Measurements from ENCODE around the gene SERP2. TPM values are rescaled to one million over a fixed set of nuclear protein-coding genes. Genes with fewer than 3 reads are reported as not detected.

The SERP2 gene
- total and polyA plus RNA-seq, 10 of the 15 experiments (the other 5 are each of a cell fraction or from before 2014, with no cell fraction given): not detected

DNA sequence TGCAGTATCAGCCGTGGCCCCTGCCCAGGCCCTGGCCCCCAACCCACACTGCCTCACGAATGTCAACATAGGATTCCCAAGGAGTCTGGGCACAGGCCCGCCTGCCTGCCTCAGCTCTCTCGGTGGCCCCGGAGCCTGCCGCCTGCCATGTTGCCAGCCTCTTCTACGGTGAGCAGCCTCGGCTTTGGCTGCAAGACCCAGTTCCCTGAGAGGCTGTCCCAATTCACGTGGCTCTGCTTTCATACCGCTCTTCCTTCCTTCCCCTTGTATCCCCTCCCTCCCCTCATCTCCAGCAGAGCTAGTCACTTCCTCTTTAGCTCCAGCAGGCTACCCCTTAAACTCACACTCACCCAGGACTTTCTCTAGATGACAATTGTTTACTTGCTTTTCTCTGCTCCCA, 42.7 kb downstream of the SERP2 start:
- Histone ChIP-seq H3K36me3 (ENCODE audit: control insufficient read depth in 2 of 2, insufficient read depth in 2 of 2, low read length in 1 of 2) (no peaks in the 10 kb centered on the region), H3K9me3 (replicated peaks; ENCODE audit: control insufficient read depth, insufficient read depth, low read length) (no peaks in the 10 kb centered on the region; the same call in 2 of the 3 replicates), H3K9ac (ENCODE audit: control insufficient read depth, insufficient read depth, low read length) (no peak overlapping the region), H2AFZ (ENCODE audit: control insufficient read depth, low read depth, low read length) (no peak overlapping the region), H3K4me1 (ENCODE audit: control insufficient read depth, insufficient read depth, low read length) (no peaks in the 10 kb centered on the region), H3K27ac (ENCODE audit: control insufficient read depth, insufficient read depth) (no peak overlapping the region), H3K27me3 (replicated peaks in 1 of 2; ENCODE audit: control insufficient read depth in 2 of 2, insufficient read depth in 2 of 2, low read length in 1 of 2) (peaks cover 0 to 1% of the 10 kb centered on the region in 2 experiments; a peak in 1 of 4 replicates), H3K4me3 (no peak overlapping the region), H4K20me1 (ENCODE audit: control insufficient read depth, insufficient read depth) (no peaks in the 10 kb centered on the region), H3K79me2 (ENCODE audit: control insufficient read depth, insufficient read depth, low read length) (no peaks in the 10 kb centered on the region), H3K4me2 (ENCODE audit: control insufficient read depth, insufficient read depth) (no peak overlapping the region)
- ATAC-seq: no peak
- FAIRE-seq: no peak
- in situ Hi-C loops (cut with MboI) (no loop called here), intact Hi-C loops (cut with micrococcal nuclease; ENCODE audit: unreplicated experiment) (no loop called here)
- no peak for TF ChIP-seq MEF2B (IDR thresholded peaks at IDR 0.05; ENCODE audit: partially characterized antibody, poor library complexity, severe bottlenecking)
- TF ChIP-seq RAD51 (IDR thresholded peaks at IDR 0.05): no peak
- no peak for TF ChIP-seq TAF1 (IDR thresholded peaks at IDR 0.05; ENCODE audit: borderline replicate concordance, low read depth, low read length)
- TF ChIP-seq IKZF2 (IDR thresholded peaks at IDR 0.05): no peak
- no peak for TF ChIP-seq PAX5 (IDR thresholded peaks at IDR 0.05; ENCODE audit: borderline replicate concordance, low read depth, low read length)
- no peak for TF ChIP-seq SUZ12 (IDR thresholded peaks at IDR 0.05; ENCODE audit: unreplicated experiment)
- no peak for TF ChIP-seq CREM (IDR thresholded peaks at IDR 0.05; ENCODE audit: low read depth)
- no peak for TF ChIP-seq POU2F2 (IDR thresholded peaks at IDR 0.05; ENCODE audit: borderline replicate concordance, low read depth, low read length)
- no peak for TF ChIP-seq HDAC2 (IDR thresholded peaks at IDR 0.05)
- TF ChIP-seq, protein P1, sequence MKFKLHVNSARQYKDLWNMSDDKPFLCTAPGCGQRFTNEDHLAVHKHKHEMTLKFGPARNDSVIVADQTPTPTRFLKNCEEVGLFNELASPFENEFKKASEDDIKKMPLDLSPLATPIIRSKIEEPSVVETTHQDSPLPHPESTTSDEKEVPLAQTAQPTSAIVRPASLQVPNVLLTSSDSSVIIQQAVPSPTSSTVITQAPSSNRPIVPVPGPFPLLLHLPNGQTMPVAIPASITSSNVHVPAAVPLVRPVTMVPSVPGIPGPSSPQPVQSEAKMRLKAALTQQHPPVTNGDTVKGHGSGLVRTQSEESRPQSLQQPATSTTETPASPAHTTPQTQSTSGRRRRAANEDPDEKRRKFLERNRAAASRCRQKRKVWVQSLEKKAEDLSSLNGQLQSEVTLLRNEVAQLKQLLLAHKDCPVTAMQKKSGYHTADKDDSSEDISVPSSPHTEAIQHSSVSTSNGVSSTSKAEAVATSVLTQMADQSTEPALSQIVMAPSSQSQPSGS (IDR thresholded peaks at IDR 0.05; ENCODE audit: low read length): no peak
- TF ChIP-seq ZNF207 (IDR thresholded peaks at IDR 0.05; ENCODE audit: borderline replicate concordance): no peak
- TF ChIP-seq, protein P2, sequence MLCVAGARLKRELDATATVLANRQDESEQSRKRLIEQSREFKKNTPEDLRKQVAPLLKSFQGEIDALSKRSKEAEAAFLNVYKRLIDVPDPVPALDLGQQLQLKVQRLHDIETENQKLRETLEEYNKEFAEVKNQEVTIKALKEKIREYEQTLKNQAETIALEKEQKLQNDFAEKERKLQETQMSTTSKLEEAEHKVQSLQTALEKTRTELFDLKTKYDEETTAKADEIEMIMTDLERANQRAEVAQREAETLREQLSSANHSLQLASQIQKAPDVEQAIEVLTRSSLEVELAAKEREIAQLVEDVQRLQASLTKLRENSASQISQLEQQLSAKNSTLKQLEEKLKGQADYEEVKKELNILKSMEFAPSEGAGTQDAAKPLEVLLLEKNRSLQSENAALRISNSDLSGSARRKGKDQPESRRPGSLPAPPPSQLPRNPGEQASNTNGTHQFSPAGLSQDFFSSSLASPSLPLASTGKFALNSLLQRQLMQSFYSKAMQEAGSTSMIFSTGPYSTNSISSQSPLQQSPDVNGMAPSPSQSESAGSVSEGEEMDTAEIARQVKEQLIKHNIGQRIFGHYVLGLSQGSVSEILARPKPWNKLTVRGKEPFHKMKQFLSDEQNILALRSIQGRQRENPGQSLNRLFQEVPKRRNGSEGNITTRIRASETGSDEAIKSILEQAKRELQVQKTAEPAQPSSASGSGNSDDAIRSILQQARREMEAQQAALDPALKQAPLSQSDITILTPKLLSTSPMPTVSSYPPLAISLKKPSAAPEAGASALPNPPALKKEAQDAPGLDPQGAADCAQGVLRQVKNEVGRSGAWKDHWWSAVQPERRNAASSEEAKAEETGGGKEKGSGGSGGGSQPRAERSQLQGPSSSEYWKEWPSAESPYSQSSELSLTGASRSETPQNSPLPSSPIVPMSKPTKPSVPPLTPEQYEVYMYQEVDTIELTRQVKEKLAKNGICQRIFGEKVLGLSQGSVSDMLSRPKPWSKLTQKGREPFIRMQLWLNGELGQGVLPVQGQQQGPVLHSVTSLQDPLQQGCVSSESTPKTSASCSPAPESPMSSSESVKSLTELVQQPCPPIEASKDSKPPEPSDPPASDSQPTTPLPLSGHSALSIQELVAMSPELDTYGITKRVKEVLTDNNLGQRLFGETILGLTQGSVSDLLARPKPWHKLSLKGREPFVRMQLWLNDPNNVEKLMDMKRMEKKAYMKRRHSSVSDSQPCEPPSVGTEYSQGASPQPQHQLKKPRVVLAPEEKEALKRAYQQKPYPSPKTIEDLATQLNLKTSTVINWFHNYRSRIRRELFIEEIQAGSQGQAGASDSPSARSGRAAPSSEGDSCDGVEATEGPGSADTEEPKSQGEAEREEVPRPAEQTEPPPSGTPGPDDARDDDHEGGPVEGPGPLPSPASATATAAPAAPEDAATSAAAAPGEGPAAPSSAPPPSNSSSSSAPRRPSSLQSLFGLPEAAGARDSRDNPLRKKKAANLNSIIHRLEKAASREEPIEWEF (IDR thresholded peaks at IDR 0.05; ENCODE audit: insufficient replicate concordance, low read depth, low read length): no peak
- TF ChIP-seq, protein P3, sequence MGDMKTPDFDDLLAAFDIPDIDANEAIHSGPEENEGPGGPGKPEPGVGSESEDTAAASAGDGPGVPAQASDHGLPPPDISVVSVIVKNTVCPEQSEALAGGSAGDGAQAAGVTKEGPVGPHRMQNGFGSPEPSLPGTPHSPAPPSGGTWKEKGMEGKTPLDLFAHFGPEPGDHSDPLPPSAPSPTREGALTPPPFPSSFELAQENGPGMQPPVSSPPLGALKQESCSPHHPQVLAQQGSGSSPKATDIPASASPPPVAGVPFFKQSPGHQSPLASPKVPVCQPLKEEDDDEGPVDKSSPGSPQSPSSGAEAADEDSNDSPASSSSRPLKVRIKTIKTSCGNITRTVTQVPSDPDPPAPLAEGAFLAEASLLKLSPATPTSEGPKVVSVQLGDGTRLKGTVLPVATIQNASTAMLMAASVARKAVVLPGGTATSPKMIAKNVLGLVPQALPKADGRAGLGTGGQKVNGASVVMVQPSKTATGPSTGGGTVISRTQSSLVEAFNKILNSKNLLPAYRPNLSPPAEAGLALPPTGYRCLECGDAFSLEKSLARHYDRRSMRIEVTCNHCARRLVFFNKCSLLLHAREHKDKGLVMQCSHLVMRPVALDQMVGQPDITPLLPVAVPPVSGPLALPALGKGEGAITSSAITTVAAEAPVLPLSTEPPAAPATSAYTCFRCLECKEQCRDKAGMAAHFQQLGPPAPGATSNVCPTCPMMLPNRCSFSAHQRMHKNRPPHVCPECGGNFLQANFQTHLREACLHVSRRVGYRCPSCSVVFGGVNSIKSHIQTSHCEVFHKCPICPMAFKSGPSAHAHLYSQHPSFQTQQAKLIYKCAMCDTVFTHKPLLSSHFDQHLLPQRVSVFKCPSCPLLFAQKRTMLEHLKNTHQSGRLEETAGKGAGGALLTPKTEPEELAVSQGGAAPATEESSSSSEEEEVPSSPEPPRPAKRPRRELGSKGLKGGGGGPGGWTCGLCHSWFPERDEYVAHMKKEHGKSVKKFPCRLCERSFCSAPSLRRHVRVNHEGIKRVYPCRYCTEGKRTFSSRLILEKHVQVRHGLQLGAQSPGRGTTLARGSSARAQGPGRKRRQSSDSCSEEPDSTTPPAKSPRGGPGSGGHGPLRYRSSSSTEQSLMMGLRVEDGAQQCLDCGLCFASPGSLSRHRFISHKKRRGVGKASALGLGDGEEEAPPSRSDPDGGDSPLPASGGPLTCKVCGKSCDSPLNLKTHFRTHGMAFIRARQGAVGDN (IDR thresholded peaks at IDR 0.05): no peak
- TF ChIP-seq YBX1 (IDR thresholded peaks at IDR 0.05): no peak
- TF ChIP-seq EGR1 (IDR thresholded peaks at IDR 0.05; ENCODE audit: borderline replicate concordance in 1 of 2, low read depth in 2 of 2, low read length in 2 of 2): no peak
- ChIA-PET RAD21 (ENCODE audit: unreplicated experiment) (no interaction called here), CTCF (no interaction called here), POLR2A (no interaction called here), SMC1A (ENCODE audit: uncharacterized antibody, unreplicated experiment) (no interaction called here)
- BruUV-seq (replicated peaks): no TSS peak
- DNase-seq (ENCODE audit: low read depth, low spot score): no peak
- WGBS (ENCODE audit: insufficient coverage, insufficient replicate concordance, low lambda C conversion rate, missing lambda C conversion rate): 48% methylated on average over 10 of the region's 10 CpGs

Measured in GM12878 (cell line).